ENCODE measurements around the gene PTPRG.
"Not testable (repeated sequence)": the region's sequence is repeated elsewhere in the genome, so short reads cannot be mapped to it uniquely, and the experiment has no call there.

Gene PTPRG

GRCh38 chr3:61561374-61562041 is at the start of gene PTPRG:
PTPRG (plus strand) TSS chr3:61561571; CDS start chr3:61562288, 717 bp downstream.
- DNase-seq (ENCODE audit: low read depth in 3 of 3): no peak

- DNase-seq (ENCODE audit: low read depth in 3 of 3): no peak
Measured at GRCh38 chr3:61518590-61518989, 42.8 kb upstream of the PTPRG start.

- DNase-seq (ENCODE audit: low read depth in 3 of 3): peak in 2 of 3 donors; percentile 9 to 48
Measured at GRCh38 chr3:61520966-61521628, 40.3 kb upstream of the PTPRG start.

GRCh38 chr3:61522060-61522459 is 39.3 kb upstream of the PTPRG start:
- no peak for DNase-seq (ENCODE audit: low read depth in 3 of 3)

- DNase-seq (ENCODE audit: low read depth in 3 of 3): no peak
Measured at GRCh38 chr3:61522626-61523025, 38.7 kb upstream of the PTPRG start.

GRCh38 chr3:61524933-61525332 is 36.4 kb upstream of the PTPRG start:
- DNase-seq (ENCODE audit: low read depth in 3 of 3): no peak

- no peak for DNase-seq (ENCODE audit: low read depth in 3 of 3)
Measured at GRCh38 chr3:61526308-61526707, 35.1 kb upstream of the PTPRG start.

GRCh38 chr3:61527011-61527410 is 34.4 kb upstream of the PTPRG start:
- DNase-seq (ENCODE audit: low read depth in 3 of 3): no peak

- DNase-seq (ENCODE audit: low read depth in 3 of 3): no peak
Measured at GRCh38 chr3:61530355-61530754, 31.0 kb upstream of the PTPRG start.

GRCh38 chr3:61531528-61531927 is 29.8 kb upstream of the PTPRG start:
- DNase-seq (ENCODE audit: low read depth in 3 of 3): no peak

GRCh38 chr3:61532739-61533500 is 28.5 kb upstream of the PTPRG start:
- no peak for DNase-seq (ENCODE audit: low read depth in 3 of 3)

- DNase-seq (ENCODE audit: low read depth in 3 of 3): no peak
Measured at GRCh38 chr3:61535826-61536225, 25.5 kb upstream of the PTPRG start.

GRCh38 chr3:61537366-61537765 is 24.0 kb upstream of the PTPRG start:
- no peak for DNase-seq (ENCODE audit: low read depth in 3 of 3)

GRCh38 chr3:61538486-61538885 is 22.9 kb upstream of the PTPRG start:
- no peak for DNase-seq (ENCODE audit: low read depth in 3 of 3)

- no peak for DNase-seq (ENCODE audit: low read depth in 3 of 3)
Measured at GRCh38 chr3:61541694-61542093, 19.7 kb upstream of the PTPRG start.

- no peak for DNase-seq (ENCODE audit: low read depth in 3 of 3)
Measured at GRCh38 chr3:61545716-61546115, 15.7 kb upstream of the PTPRG start.

- DNase-seq (ENCODE audit: low read depth in 3 of 3): no peak
Measured at GRCh38 chr3:61547625-61548024, 13.7 kb upstream of the PTPRG start.

- DNase-seq (ENCODE audit: low read depth in 3 of 3): not testable (repeated sequence)
Measured at GRCh38 chr3:61552704-61553103, 8.7 kb upstream of the PTPRG start.

- DNase-seq (ENCODE audit: low read depth in 3 of 3): no peak
Measured at GRCh38 chr3:61559136-61559731, 2.1 kb upstream of the PTPRG start.

- DNase-seq (ENCODE audit: low read depth in 3 of 3): peak in 2 of 3 donors; percentile 14 to 20
Measured at GRCh38 chr3:61560517-61561373, 626 bp upstream of the PTPRG start.

GRCh38 chr3:61562042-61562720 is 810 bp downstream of the PTPRG start:
- DNase-seq (ENCODE audit: low read depth in 3 of 3): no peak
